Endothelial cell of umbilical vein (primary cell): ENCODE measurements around the gene PSTPIP1. TPM values are rescaled to one million over a fixed set of nuclear protein-coding genes. Genes with fewer than 3 reads are reported as not detected.

ENCODE experiments used
- BruUV-seq: library from RNA; stranded (reverse); fragments of 400-500 nt; replicated peaks from 2 replicates; lab custom pipeline; 2021; lab: Mats Ljungman, UMichigan
- CTCF ChIA-PET: fragments of 300-600, 350-600 bp; sonication (Branson Sonifier 250); formaldehyde crosslinking; loops from one replicate; lab custom pipeline; 2021; ENCODE audit warnings: antibody characterized with exemption, inconsistent platforms; lab: Charles Lee
- POLR2A ChIA-PET: fragments of 300-600, 350-600 bp; sonication (Branson Sonifier 250); formaldehyde crosslinking; loops from one replicate; lab custom pipeline; 2021; ENCODE audit warnings: antibody characterized with exemption, inconsistent platforms; lab: Charles Lee
- DNase-seq: peaks from one replicate; pipeline ENCODE4 v3.0.0-alpha.2; 2011; ENCODE audit warnings: low read depth, low spot score
- FAIRE-seq: peaks from 2 replicates; lab custom pipeline; 2011; peaks lifted over from hg19 to GRCh38; lab: Jason Lieb, UNC
- H2AFZ ChIP-seq: 2 replicates; pipeline ENCODE4 v1.6.0; 2012; ENCODE audit warnings: low read depth, low read length, control low read depth, inconsistent platforms
- H3K27ac ChIP-seq: 2 replicates; pipeline ENCODE4 v1.5.1; 2011; ENCODE audit warnings: low read depth, mild to moderate bottlenecking, control low read depth, low read length, moderate library complexity; ENCODE audit not compliant: insufficient read depth
- H3K27me3 ChIP-seq, 2 experiments: 2 replicates each; pipeline versions ENCODE4 v1.6.0 to v1.6.1; 2011; ENCODE audit warnings: low read length in 2 of 2, mixed read lengths in 1 of 2; ENCODE audit not compliant: control insufficient read depth in 2 of 2, insufficient read depth in 2 of 2
- H3K36me3 ChIP-seq, 2 experiments: 2 replicates in 1 of 2; 3 replicates in 1 of 2; pipeline ENCODE4 v1.5.1; 2011; ENCODE audit warnings: low read length in 2 of 2, mild to moderate bottlenecking in 1 of 2, moderate library complexity in 1 of 2; ENCODE audit not compliant: control insufficient read depth in 2 of 2, insufficient read depth in 2 of 2; ENCODE audit errors: extremely low read depth in 1 of 2
- H3K4me1 ChIP-seq: 3 replicates; pipeline ENCODE4 v1.5.1; 2011; ENCODE audit warnings: mild to moderate bottlenecking, low read length; ENCODE audit not compliant: control insufficient read depth, insufficient read depth; ENCODE audit errors: extremely low read depth
- H3K4me2 ChIP-seq: 2 replicates; pipeline ENCODE4 v1.6.1; 2011; ENCODE audit warnings: low read length, control low read depth, mixed read lengths; ENCODE audit not compliant: insufficient read depth
- H3K4me3 ChIP-seq, 3 experiments: fragments of 200-600 bp in 1 of 3; sonication (generic), shearing (Covaris generic) in 1 of 3; replicated peaks in 1 of 3; 2 replicates each; pipeline ENCODE4 v1.5.1; 2011 to 2016; ENCODE audit warnings: control low read depth in 3 of 3, low read length in 3 of 3, mild to moderate bottlenecking in 2 of 3, inconsistent platforms in 1 of 3, low read depth in 1 of 3, moderate library complexity in 1 of 3; ENCODE audit not compliant: insufficient read depth in 1 of 3
- H3K79me2 ChIP-seq: 2 replicates; pipeline ENCODE4 v1.6.0; 2012; ENCODE audit warnings: low read length, inconsistent platforms; ENCODE audit not compliant: control insufficient read depth, insufficient read depth
- H3K9ac ChIP-seq: replicated peaks from 2 replicates; pipeline ENCODE3; 2011; ENCODE audit warnings: low read length, control low read depth; ENCODE audit not compliant: insufficient read depth; ENCODE audit errors: extremely low read depth
- H3K9me1 ChIP-seq: replicated peaks from 3 replicates; pipeline ENCODE4 v1.6.0; 2011; ENCODE audit warnings: mild to moderate bottlenecking, low read length; ENCODE audit not compliant: control insufficient read depth, insufficient read depth; ENCODE audit errors: extremely low read depth
- H3K9me3 ChIP-seq: replicated peaks from 2 replicates; pipeline ENCODE4 v1.5.1; 2012; ENCODE audit warnings: low read length, inconsistent platforms; ENCODE audit not compliant: control insufficient read depth, insufficient read depth
- H4K20me1 ChIP-seq: replicated peaks from 2 replicates; pipeline ENCODE3; 2011; ENCODE audit warnings: mild to moderate bottlenecking, low read length; ENCODE audit not compliant: control insufficient read depth, insufficient read depth; ENCODE audit errors: extremely low read depth
- EZH2 ChIP-seq: IDR thresholded peaks from 2 replicates; pipeline ENCODE4 v1.6.1; 2012; ENCODE audit warnings: borderline replicate concordance, low read depth, mild to moderate bottlenecking, moderate library complexity, low read length, inconsistent platforms; ENCODE audit not compliant: severe bottlenecking
- FOS ChIP-seq: IDR thresholded peaks from 2 replicates; pipeline ENCODE4 v1.6.1; 2011; ENCODE audit warnings: mild to moderate bottlenecking, low read length, moderate library complexity, borderline replicate concordance; ENCODE audit not compliant: insufficient read depth
- GATA2 ChIP-seq: IDR thresholded peaks from 2 replicates; pipeline ENCODE4 v1.7.0; 2011; ENCODE audit warnings: low read depth, mild to moderate bottlenecking, moderate library complexity, mixed read lengths, low read length; ENCODE audit not compliant: insufficient read length, insufficient read depth
- JUN ChIP-seq: IDR thresholded peaks from 2 replicates; pipeline ENCODE4 v1.6.1; 2011; ENCODE audit warnings: borderline replicate concordance, low read depth; ENCODE audit not compliant: insufficient read length, insufficient read depth
- MYC ChIP-seq: IDR thresholded peaks from one replicate; pipeline ENCODE4 v1.6.1; 2011; ENCODE audit warnings: mild to moderate bottlenecking, low read depth, low read length
- POLR2AphosphoS5 ChIP-seq: IDR thresholded peaks from 2 replicates; pipeline ENCODE4 v1.6.1; 2012; ENCODE audit warnings: low read depth, mild to moderate bottlenecking, control low read depth, low read length, moderate library complexity; ENCODE audit not compliant: insufficient read depth
- dilution Hi-C: fragments of 300-500 bp; cut with MboI; formaldehyde crosslinking; loops from one replicate; pipeline ENCODE4 v1.15.0; 2019; ENCODE audit warnings: low sequenced_read_pairs; ENCODE audit not compliant: extremely low pct_ligation_motif_present
- intact Hi-C: fragments of 100-400 bp; cut with micrococcal nuclease; formaldehyde crosslinking; loops from one replicate; pipeline ENCODE4 v1.10.0; 2022
- polyA plus RNA-seq, 4 experiments: library from polyadenylated mRNA; depleted of rRNA in 3 of 4; stranded (reverse) in 3 of 4; unstranded in 1 of 4; fragments of >200 nt; gene quantifications; 2 replicates each; pipeline versions ENCODE4 v1.2.1 to v1.2.3, GENCODE V29; 2011 to 2012; ENCODE audit warnings: missing spikeins in 1 of 4
- total RNA-seq: library from RNA; stranded (reverse); gene quantifications from 2 replicates; pipeline ENCODE4 v1.2.3, GENCODE V29; 2021
- TF ChIP-seq, protein P1 (sequence below): IDR thresholded peaks from 2 replicates; pipeline ENCODE4 v1.6.1; 2011; ENCODE audit not compliant: insufficient read depth, insufficient read length

Gene PSTPIP1
- total and polyA plus RNA-seq, 2 donors (not counting 3 experiments of a cell fraction or from before 2014, with no cell fraction given) = not detected

DNA sequence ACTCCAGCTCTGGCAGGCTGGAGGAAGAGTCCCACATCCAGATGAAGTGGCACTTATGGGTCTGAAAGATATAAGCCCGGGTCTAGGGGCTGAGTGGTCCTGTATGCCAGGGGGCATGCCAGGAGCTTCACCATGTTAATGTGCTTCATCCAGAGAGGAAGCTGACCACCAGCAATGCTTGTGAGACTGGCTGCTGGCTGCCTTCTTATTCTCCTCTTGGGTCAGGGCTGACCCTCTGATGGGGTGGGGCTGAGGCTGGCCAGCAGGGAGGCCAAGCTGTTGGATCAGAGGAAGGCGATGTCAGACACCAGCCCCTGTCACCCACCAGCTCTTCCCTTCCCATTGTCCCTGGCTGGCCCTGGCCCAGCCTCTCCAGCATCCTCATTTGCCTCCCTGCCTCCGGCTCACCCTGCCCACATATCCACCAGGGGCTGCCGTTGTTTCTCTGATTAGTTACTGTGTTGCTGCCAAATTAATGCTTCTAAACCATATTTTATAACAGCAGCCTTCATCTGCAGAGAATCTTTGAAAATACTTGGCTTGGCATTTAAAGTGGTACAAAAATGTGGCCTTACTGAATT lies 20.4 kb upstream of the PSTPIP1 start:
- CTCF ChIA-PET = interaction anchor here (0.5 to 3.7 kb wide), 8 partner anchors 8 to 660 kb away, joined by 3 to 26 read pairs (median 8); no protein-coding TSS in a partner anchor
- TF ChIP-seq GATA2 (no peak), POLR2AphosphoS5 (no peak)
- H3K9ac ChIP-seq = no peak overlapping the region

GRCh38 chr15:76976141-76976540 lies 18.8 kb upstream of the PSTPIP1 start:
- dilution Hi-C loops (no loop called here), intact Hi-C loops (loop anchor here (10.0 kb wide), 1 partner anchor 129 kb away; no protein-coding TSS in a partner anchor)
- Histone ChIP-seq H2AFZ (no peak overlapping the region), H3K9me1 (no peaks in the 10 kb centered on the region), H3K4me1 (peaks cover 11% of the 10 kb centered on the region), H4K20me1 (no peaks in the 10 kb centered on the region), H3K27me3 (peaks cover 0 to 2% of the 10 kb centered on the region in 2 experiments), H3K9me3 (no peaks in the 10 kb centered on the region), H3K4me3 (no peak overlapping the region), H3K9ac (no peak overlapping the region), H3K27ac (no peak overlapping the region), H3K4me2 (no peak overlapping the region), H3K79me2 (no peaks in the 10 kb centered on the region), H3K36me3 (no peaks in the 10 kb centered on the region)
- POLR2A ChIA-PET = no interaction called here
- CTCF ChIA-PET = no interaction called here
- TF ChIP-seq GATA2 (no peak), FOS (no peak), POLR2AphosphoS5 (no peak), EZH2 (no peak), MYC (no peak), JUN (no peak)
- TF ChIP-seq, protein P1, sequence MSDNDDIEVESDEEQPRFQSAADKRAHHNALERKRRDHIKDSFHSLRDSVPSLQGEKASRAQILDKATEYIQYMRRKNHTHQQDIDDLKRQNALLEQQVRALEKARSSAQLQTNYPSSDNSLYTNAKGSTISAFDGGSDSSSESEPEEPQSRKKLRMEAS = no peak
- no TSS peak for BruUV-seq
- FAIRE-seq (no peak), DNase-seq (no peak)

More for the DNA sequence above, 20.4 kb upstream of the PSTPIP1 start:
- no peak for DNase-seq
- Histone ChIP-seq H3K4me2 (no peak overlapping the region), H3K36me3 (no peaks in the 10 kb centered on the region), H3K4me1 (peaks cover 11% of the 10 kb centered on the region), H3K4me3 (no peak overlapping the region), H3K27me3 (peaks cover 0 to 2% of the 10 kb centered on the region in 2 experiments), H3K9me1 (no peaks in the 10 kb centered on the region), H4K20me1 (no peaks in the 10 kb centered on the region), H3K79me2 (no peaks in the 10 kb centered on the region), H3K27ac (no peak overlapping the region), H3K9me3 (no peaks in the 10 kb centered on the region), H2AFZ (no peak overlapping the region)
- dilution Hi-C loops = no loop called here
- no TSS peak for BruUV-seq
- FAIRE-seq = no peak
- POLR2A ChIA-PET = no interaction called here
- intact Hi-C loops = loop anchor here (5.0 to 10.0 kb wide), 2 partner anchors 130 to 568 kb away; no protein-coding TSS in a partner anchor
